Sigmoid colon (tissue), 7 donors: ENCODE results near the gene TSKU. TPM values are rescaled to one million over a fixed set of nuclear protein-coding genes. Genes with fewer than 3 reads are reported as not detected.
A peak's percentile ranks its signal among the peaks of the same experiment; 100 is the strongest.

ENCODE experiments used
- DNase-seq: peaks from one replicate; pipeline ENCODE4 v3.0.0-alpha.2; 2019
- H3K27ac ChIP-seq, 4 donors: fragments of 200-600 bp; sonication (generic); one replicate each; pipeline ENCODE4 v1.5.1; 2016 to 2019; ENCODE audit warnings: mild to moderate bottlenecking in 1 of 4
- H3K27me3 ChIP-seq, 3 donors: fragments of 200-600 bp; sonication (generic); one replicate each; pipeline ENCODE4 v1.5.1; 2019; ENCODE audit warnings: mild to moderate bottlenecking in 1 of 3
- H3K36me3 ChIP-seq, 4 donors: fragments of 200-600 bp; sonication (generic); one replicate each; pipeline ENCODE4 v1.5.1; 2016 to 2019
- H3K4me1 ChIP-seq, 4 donors: fragments of 200-600 bp; sonication (generic); one replicate each; pipeline ENCODE4 v1.5.1; 2017 to 2019
- H3K4me3 ChIP-seq, 4 donors: fragments of 200-600 bp; sonication (generic); one replicate each; pipeline ENCODE4 v1.5.1; 2017 to 2019; ENCODE audit warnings: mild to moderate bottlenecking in 2 of 4, moderate library complexity in 1 of 4
- H3K9me3 ChIP-seq, 4 donors: fragments of 200-600 bp in 3 of 4; sonication (generic) in 3 of 4; one replicate each; pipeline versions ENCODE4 v1.5.1 to v1.6.1; 2013 to 2019
- CTCF ChIP-seq, 4 experiments: fragments of 450-650 bp in 3 of 4; fragments of 200-600 bp in 1 of 4; IDR thresholded peaks; one replicate each; pipeline ENCODE4 v1.5.1; 2016 to 2019; ENCODE audit warnings: antibody characterized with exemption in 4 of 4, mild to moderate bottlenecking in 3 of 4, moderate library complexity in 2 of 4
- EP300 ChIP-seq, 4 donors: sonication (generic); formaldehyde crosslinking; IDR thresholded peaks; one replicate each; pipeline ENCODE4 v1.6.1; 2017; ENCODE audit warnings: antibody characterized with exemption in 4 of 4
- POLR2A ChIP-seq, 2 donors: fragments of 450-650 bp; IDR thresholded peaks; one replicate each; pipeline ENCODE4 v1.6.1; 2016; ENCODE audit warnings: antibody characterized with exemption in 2 of 2, mild to moderate bottlenecking in 2 of 2, moderate library complexity in 2 of 2
- POLR2AphosphoS5 ChIP-seq, 4 donors: sonication (generic); formaldehyde crosslinking; IDR thresholded peaks; one replicate each; pipeline ENCODE4 v1.6.1; 2017; ENCODE audit warnings: antibody characterized with exemption in 4 of 4
- WGBS, 2 donors: extraction: QIAGEN DNeasy Blood & Tissue Kit; methylation state at CpG; one replicate each; pipeline ENCODE4 v1.1.7; 2013; 5-methylcytosine and 5-hydroxymethylcytosine counted together
- intact Hi-C: fragments of 100-400 bp; cut with DNase I; formaldehyde crosslinking; loops from one replicate; pipeline ENCODE4 v1.15.1; 2023
- polyA plus RNA-seq, 3 donors: library from polyadenylated mRNA; stranded (reverse); fragments of 200-250 nt; gene quantifications; one replicate each; pipeline ENCODE4 v1.2.3, GENCODE V29; 2013
- total RNA-seq, 4 donors: library from RNA; depleted of rRNA; stranded (reverse); fragments of >200 nt; gene quantifications; one replicate each; pipeline ENCODE4 v1.1.0, GENCODE V29; 2016
- donor health status: healthy with polysubstance abuse.
- donor health status: Bipolar disorder and iron deficiency.
- donor health status: healthy.

TSKU gene
- total and polyA plus RNA-seq, 7 donors, result 12.8 to 24.6 (median 20.4) TPM

GRCh38 chr11:76768088-76768908, 14.9 kb upstream of the TSKU start:
- TF ChIP-seq POLR2A (IDR thresholded peaks at IDR 0.05) (no peak), POLR2AphosphoS5 (IDR thresholded peaks at IDR 0.05) (peak in 1 of 4 donors; percentile 9)
- H3K4me3 ChIP-seq, result no peak overlapping the region
- no peaks in the 10 kb centered on the region for H3K36me3 ChIP-seq
- DNase-seq, result peak; percentile 83
- H3K4me1 ChIP-seq, result peaks cover 0 to 38% (median 27%) of the 10 kb centered on the region in 4 donors
- H3K27ac ChIP-seq, result peak overlapping the region in 3 of 4 donors; percentile 19 to 55 (median 24)
- intact Hi-C loops, result no loop called here
- 4 to 14% methylated on average over 7 of the region's 7 CpGs for WGBS, 2 donors
- H3K9me3 ChIP-seq, result no peaks in the 10 kb centered on the region
- no peaks in the 10 kb centered on the region for H3K27me3 ChIP-seq

GRCh38 chr11:76768909-76769560, 14.1 kb upstream of the TSKU start:
- peak overlapping the region in 2 of 4 donors; percentile 23 to 76 for H3K27ac ChIP-seq
- WGBS, 2 donors, result 29 to 58% methylated on average over 10 of the region's 10 CpGs
- no peaks in the 10 kb centered on the region for H3K9me3 ChIP-seq
- intact Hi-C loops, result no loop called here
- no peak overlapping the region for H3K4me3 ChIP-seq
- no peaks in the 10 kb centered on the region for H3K27me3 ChIP-seq
- no peaks in the 10 kb centered on the region for H3K36me3 ChIP-seq
- DNase-seq, result no peak
- peaks cover 0 to 38% (median 22%) of the 10 kb centered on the region in 4 donors for H3K4me1 ChIP-seq
- no peak for TF ChIP-seq POLR2A (IDR thresholded peaks at IDR 0.05)

- 37 to 74% methylated on average over 13 of the region's 13 CpGs for WGBS, 2 donors
- no peak for DNase-seq
- Histone ChIP-seq H3K4me3 (no peak overlapping the region), H3K4me1 (peaks cover 0 to 42% (median 21%) of the 10 kb centered on the region in 4 donors), H3K9me3 (no peaks in the 10 kb centered on the region), H3K27ac (peak overlapping the region; percentile 23 to 76 (median 59)), H3K36me3 (no peaks in the 10 kb centered on the region), H3K27me3 (no peaks in the 10 kb centered on the region)
- TF ChIP-seq POLR2AphosphoS5 (IDR thresholded peaks at IDR 0.05), result peak in 1 of 4 donors; percentile 18
- TF ChIP-seq CTCF (IDR thresholded peaks at IDR 0.05), result no peak
- TF ChIP-seq POLR2A (IDR thresholded peaks at IDR 0.05), result peak in 1 of 2 donors; percentile 26
- TF ChIP-seq EP300 (IDR thresholded peaks at IDR 0.05), result no peak
- intact Hi-C loops, result no loop called here
Measured at GRCh38 chr11:76769645-76770586, 13.2 kb upstream of the TSKU start.

GRCh38 chr11:76770642-76771445, 12.3 kb upstream of the TSKU start:
- H3K4me1 ChIP-seq, result peaks cover 0 to 42% (median 21%) of the 10 kb centered on the region in 4 donors
- DNase-seq, result peak; percentile 90
- no peaks in the 10 kb centered on the region for H3K9me3 ChIP-seq
- no peaks in the 10 kb centered on the region for H3K36me3 ChIP-seq
- intact Hi-C loops, result no loop called here
- H3K27me3 ChIP-seq, result no peaks in the 10 kb centered on the region
- peak overlapping the region; percentile 23 to 76 (median 59) for H3K27ac ChIP-seq
- 9 to 51% methylated on average over 6 of the region's 6 CpGs for WGBS, 2 donors
- no peak for TF ChIP-seq CTCF (IDR thresholded peaks at IDR 0.05)
- no peak for TF ChIP-seq EP300 (IDR thresholded peaks at IDR 0.05)
- no peak for TF ChIP-seq POLR2A (IDR thresholded peaks at IDR 0.05)
- TF ChIP-seq POLR2AphosphoS5 (IDR thresholded peaks at IDR 0.05), result peak in 3 of 4 donors; percentile 21 to 53 (median 25)
- H3K4me3 ChIP-seq, result no peak overlapping the region
